Left kidney (tissue), 2 donors: Measurements from ENCODE around the gene ZNF705A. TPM values are rescaled to one million over a fixed set of nuclear protein-coding genes. Genes with fewer than 3 reads are reported as not detected.
"Not testable (repeated sequence)": the region's sequence is repeated elsewhere in the genome, so short reads cannot be mapped to it uniquely, and the experiment has no call there.

Experiments
- DNase-seq: peaks from one replicate; pipeline ENCODE4 v3.0.0-alpha.2; 2013
- polyA plus RNA-seq: library from polyadenylated mRNA; unstranded; fragments of 120-200 nt; gene quantifications from one replicate; pipeline ENCODE4 v1.2.1, GENCODE V29; 2013; ENCODE audit not compliant: insufficient read length

ZNF705A gene
- polyA plus RNA-seq, 1 donor = not detected

- DNase-seq = not testable (repeated sequence)
Measured at GRCh38 chr12:8184206-8184605, 27.4 kb downstream of the ZNF705A start.

GRCh38 chr12:8188088-8188487, 31.3 kb downstream of the ZNF705A start:
- not testable (repeated sequence) for DNase-seq

- DNase-seq = not testable (repeated sequence)
Measured at GRCh38 chr12:8197685-8198308, 41.0 kb downstream of the ZNF705A start.

- DNase-seq = not testable (repeated sequence)
Measured at GRCh38 chr12:8218711-8219382, 62.0 kb downstream of the ZNF705A start.

- not testable (repeated sequence) for DNase-seq
Measured at GRCh38 chr12:8221375-8221774, 64.6 kb downstream of the ZNF705A start.

- DNase-seq = not testable (repeated sequence)
Measured at GRCh38 chr12:8221844-8222243, 65.0 kb downstream of the ZNF705A start.

GRCh38 chr12:8222303-8222702, 65.5 kb downstream of the ZNF705A start:
- not testable (repeated sequence) for DNase-seq

- not testable (repeated sequence) for DNase-seq
Measured at GRCh38 chr12:8223646-8224045, 66.8 kb downstream of the ZNF705A start.

GRCh38 chr12:8224782-8225181, 68.0 kb downstream of the ZNF705A start:
- DNase-seq = not testable (repeated sequence)

GRCh38 chr12:8226355-8226754, 69.5 kb downstream of the ZNF705A start:
- DNase-seq = no peak

- DNase-seq = not testable (repeated sequence)
Measured at GRCh38 chr12:8226992-8227731, 70.3 kb downstream of the ZNF705A start, which contains the start of gene FAM90A1. Gene FAM90A1, minus strand, starts transcription at chr12:8227618. Its CDS starts 2,786 bp downstream, at chr12:8224832.

GRCh38 chr12:8227732-8228077, 70.9 kb downstream of the ZNF705A start:
- DNase-seq = not testable (repeated sequence)

GRCh38 chr12:8228607-8229006, 71.8 kb downstream of the ZNF705A start:
- DNase-seq = not testable (repeated sequence)

- DNase-seq = not testable (repeated sequence)
Measured at GRCh38 chr12:8229486-8229885, 72.7 kb downstream of the ZNF705A start.

Other genes with a start within 250 kb of the ZNF705A start
- 21.1 TPM for gene SLC2A3, start 220.8 kb upstream of the ZNF705A start, polyA plus RNA-seq
- 25.9 TPM for gene FOXJ2, start 124.3 kb upstream of the ZNF705A start, polyA plus RNA-seq
- 3.6 TPM for gene C3AR1, start 90.7 kb upstream of the ZNF705A start, polyA plus RNA-seq
- 37.1 TPM for gene NECAP1, start 74.7 kb upstream of the ZNF705A start, polyA plus RNA-seq
- gene CLEC4A, start 33.4 kb upstream of the ZNF705A start, polyA plus RNA-seq = 3.5 TPM
- 3.8 TPM for gene FAM90A1, start 70.6 kb downstream of the ZNF705A start, polyA plus RNA-seq